GM19372 (cell line): ENCODE results near the gene SRSF5.
"Not testable (repeated sequence)": the region's sequence is repeated elsewhere in the genome, so short reads cannot be mapped to it uniquely, and the experiment has no call there.

ENCODE experiments used
- ATAC-seq: cut with Tn5 transposase; IDR thresholded peaks from one replicate; pipeline ENCODE4 v1.9.1; 2021; ENCODE audit warnings: mild to moderate bottlenecking, low read depth, moderate library complexity; ENCODE audit not compliant: unreplicated experiment

The SRSF5 gene

GRCh38 chr14:69803753-69804152 is 36.8 kb downstream of the SRSF5 start:
- no peak for ATAC-seq

GRCh38 chr14:69804902-69805301 is 38.0 kb downstream of the SRSF5 start:
- ATAC-seq = no peak

- ATAC-seq = no peak
Measured at GRCh38 chr14:69807192-69807591, 40.2 kb downstream of the SRSF5 start.

GRCh38 chr14:69808919-69809808 is 42.2 kb downstream of the SRSF5 start:
- no peak for ATAC-seq

GRCh38 chr14:69811227-69811867 is 44.4 kb downstream of the SRSF5 start:
- ATAC-seq = no peak

GRCh38 chr14:69811868-69812252 is 44.9 kb downstream of the SRSF5 start:
- ATAC-seq = no peak

- ATAC-seq = no peak
Measured at GRCh38 chr14:69812711-69813110, 45.8 kb downstream of the SRSF5 start.

- ATAC-seq = not testable (repeated sequence)
Measured at GRCh38 chr14:69813346-69813745, 46.4 kb downstream of the SRSF5 start.

- no peak for ATAC-seq
Measured at GRCh38 chr14:69814397-69814796, 47.5 kb downstream of the SRSF5 start.

GRCh38 chr14:69815556-69815955 is 48.6 kb downstream of the SRSF5 start:
- ATAC-seq = no peak

GRCh38 chr14:69816216-69816615 is 49.3 kb downstream of the SRSF5 start:
- no peak for ATAC-seq

- ATAC-seq = no peak
Measured at GRCh38 chr14:69818758-69819191, 51.8 kb downstream of the SRSF5 start.

- ATAC-seq = no peak
Measured at GRCh38 chr14:69819607-69820006, 52.7 kb downstream of the SRSF5 start.

GRCh38 chr14:69820991-69821390 is 54.0 kb downstream of the SRSF5 start:
- no peak for ATAC-seq
